Retina (tissue), 1 donor: ENCODE results near the gene EDA2R.

Source experiments
- DNase-seq: peaks from one replicate; pipeline ENCODE4 v3.0.0-alpha.2; 2016

The EDA2R gene, protein sequence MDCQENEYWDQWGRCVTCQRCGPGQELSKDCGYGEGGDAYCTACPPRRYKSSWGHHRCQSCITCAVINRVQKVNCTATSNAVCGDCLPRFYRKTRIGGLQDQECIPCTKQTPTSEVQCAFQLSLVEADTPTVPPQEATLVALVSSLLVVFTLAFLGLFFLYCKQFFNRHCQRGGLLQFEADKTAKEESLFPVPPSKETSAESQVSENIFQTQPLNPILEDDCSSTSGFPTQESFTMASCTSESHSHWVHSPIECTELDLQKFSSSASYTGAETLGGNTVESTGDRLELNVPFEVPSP

DNA sequence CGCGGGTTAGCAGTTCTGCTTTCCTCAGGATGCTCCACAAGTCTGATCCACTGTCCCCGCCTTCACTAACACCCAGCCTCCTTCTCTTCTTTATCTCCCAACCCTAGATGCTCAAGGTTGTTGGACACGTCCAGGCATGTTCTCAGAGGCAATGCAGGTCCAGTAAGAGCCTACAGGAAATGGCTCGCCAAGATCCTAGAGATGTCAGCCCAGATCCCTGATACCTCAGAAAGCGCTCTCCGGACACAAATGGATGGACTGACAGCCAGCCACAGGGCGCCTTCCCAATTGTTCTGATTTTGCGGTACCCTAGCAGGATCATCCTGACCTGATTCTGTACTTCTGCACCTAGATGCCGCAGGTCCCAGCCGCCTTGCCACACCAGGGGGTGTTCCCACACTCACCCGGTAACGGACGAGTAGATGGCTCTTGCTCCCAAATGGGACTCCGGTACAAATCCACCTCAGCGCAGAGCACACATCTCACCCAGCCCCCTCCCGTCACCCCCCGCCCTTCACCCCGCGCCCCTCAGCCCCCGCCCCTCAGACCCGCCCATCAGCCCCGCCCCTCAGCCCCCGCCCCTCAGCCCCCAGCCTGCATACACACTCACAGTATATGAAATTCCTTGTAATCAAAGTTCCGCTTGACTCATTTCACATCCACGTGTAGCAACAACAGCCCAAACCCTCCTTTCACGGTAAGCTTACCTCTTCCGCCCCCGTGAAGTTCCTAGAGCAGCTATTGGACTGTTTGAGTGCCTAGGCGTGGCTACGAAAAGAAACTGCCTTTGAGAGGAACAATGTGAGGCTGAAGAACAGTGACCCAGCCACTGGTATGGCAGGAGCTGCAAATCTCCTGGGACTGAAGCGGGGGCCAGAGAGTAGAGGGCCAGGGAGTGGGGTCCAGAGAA lies at the start of gene EDA2R:
Gene EDA2R (minus strand): TSS at position 488 of the 910 bp plus-strand sequence. CDS start 23,058 bp downstream, outside the sequence.
- DNase-seq: peak; percentile 42

DNA sequence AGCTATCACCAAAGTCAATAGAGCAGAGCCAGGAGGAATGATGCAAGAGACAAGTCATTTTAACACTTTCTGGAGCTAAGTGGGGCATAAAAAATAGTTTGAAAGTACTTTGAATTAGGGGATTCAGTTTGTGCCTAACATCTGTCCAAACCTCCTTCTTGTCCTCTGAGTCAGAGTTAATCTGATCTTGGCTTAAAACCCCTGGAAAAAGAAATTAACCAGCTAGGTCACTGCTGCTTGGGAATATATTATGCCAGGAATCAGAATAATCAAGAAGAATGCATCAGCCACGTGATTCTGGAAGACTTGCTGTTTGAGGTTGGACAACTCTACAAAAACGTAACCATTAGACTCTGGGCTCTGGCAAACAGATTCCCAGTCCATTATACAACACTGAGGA lies 45.3 kb upstream of the EDA2R start:
- no peak for DNase-seq

DNA sequence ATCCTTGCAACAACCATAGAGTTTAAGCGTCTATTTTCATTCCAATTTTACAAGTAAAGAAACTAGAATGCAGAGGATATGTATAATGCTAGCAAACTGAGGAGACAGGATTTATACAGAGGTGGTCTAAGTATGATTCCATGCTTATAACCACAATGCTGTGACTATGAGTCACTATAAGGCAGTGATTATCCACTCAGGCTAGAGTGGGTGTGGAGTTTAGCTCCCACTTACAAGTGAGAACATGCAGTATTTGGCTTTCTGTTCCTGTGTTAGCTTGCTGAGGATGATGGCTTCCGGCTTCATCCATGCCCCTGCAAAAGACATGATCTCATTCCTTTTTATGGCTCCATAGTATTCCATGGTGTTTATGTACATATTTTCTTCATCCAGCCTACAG lies 41.6 kb upstream of the EDA2R start:
- no peak for DNase-seq

DNA sequence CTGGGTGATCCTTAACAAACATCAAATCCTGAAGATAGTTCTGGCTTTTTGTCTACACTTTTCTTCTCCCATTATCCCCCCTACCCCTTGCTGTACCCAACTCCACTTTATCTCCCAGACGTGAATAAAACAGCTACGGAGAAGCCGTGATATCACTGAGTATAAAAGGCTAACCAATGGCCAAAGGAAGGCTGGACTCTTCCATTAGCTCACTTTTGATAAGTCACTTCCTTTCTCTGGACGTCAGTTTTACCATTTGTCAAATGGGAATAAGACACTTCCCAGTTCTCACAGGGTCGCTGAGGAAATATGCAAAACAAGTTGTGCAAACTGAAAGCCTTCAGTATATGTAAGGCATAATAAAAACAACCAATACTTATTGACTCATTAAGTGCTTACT lies 38.6 kb upstream of the EDA2R start:
- no peak for DNase-seq

DNA sequence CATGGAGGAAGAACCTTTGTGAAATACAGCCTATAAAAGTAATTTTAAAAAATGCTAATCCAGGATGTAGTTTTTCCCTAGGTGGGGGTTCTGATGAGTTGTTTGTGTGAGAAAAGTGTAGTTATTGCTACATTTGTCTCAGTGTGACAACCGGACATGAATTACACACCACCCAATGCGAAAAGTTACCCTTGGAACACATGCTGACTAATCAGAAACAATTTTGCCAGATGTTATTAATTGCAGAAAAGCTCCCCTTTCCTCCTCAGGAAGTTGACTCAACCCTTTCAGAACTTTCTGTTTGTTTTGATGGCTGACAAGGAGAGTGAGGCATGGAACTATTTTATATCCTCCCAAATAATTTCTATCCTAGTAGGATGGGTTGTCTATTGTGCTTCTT lies 38.1 kb upstream of the EDA2R start:
- no peak for DNase-seq

DNA sequence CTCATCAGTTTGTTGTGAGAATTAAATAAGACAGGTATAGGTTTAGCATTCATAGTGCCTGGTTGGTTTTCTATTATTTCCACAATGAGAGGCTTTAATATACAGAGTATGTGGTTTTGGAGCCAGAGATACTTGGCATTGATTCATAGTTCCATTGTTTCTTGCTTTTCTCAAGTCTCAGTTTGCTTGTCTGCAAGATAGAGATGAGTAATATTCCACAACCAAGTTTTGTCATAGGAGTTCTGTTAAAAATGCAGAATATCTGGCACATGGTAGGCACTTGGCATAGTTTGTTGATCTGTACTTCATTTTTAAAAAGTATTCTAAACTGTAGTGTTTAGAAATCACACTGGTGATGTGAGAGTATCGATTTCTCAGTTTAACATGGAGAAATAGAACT lies 37.5 kb upstream of the EDA2R start:
- DNase-seq: no peak

DNA sequence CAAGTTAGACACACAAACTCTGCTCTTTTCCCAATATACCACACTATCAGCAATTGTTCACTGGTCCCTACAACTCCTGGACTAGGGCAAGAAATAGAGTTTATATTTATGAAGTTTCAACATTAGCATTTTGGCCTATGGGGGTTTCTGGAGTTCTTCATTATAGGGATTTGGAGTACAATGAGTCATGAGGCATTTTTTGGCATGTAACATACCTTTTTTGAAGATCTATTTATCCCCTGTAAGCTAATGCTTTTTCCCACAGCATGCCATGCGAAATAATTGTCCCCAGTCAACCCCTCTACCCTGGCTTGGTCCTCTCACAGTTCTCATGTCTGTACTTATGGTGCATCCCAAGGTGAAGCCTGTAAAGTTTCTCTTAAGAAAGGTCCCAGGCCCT lies 36.7 kb upstream of the EDA2R start:
- no peak for DNase-seq

DNA sequence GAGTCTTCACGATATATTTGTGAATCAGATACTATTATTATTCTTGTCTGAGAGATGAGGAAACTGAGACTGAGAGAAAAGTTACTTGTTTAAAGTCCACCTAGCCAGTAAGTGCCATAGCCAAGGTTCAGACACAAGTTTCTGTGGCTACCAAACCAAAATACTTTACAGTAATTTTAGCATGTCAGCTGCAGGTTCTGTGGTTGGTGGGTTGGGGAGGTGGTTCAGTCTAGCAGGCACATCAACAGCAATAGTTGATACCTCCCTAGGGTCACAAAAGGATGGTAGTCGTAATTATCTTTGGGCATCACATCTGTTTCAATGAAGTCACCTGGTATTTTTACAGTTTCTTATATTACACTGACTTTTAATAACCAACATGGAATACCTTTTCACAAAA lies 35.6 kb upstream of the EDA2R start:
- no peak for DNase-seq

DNA sequence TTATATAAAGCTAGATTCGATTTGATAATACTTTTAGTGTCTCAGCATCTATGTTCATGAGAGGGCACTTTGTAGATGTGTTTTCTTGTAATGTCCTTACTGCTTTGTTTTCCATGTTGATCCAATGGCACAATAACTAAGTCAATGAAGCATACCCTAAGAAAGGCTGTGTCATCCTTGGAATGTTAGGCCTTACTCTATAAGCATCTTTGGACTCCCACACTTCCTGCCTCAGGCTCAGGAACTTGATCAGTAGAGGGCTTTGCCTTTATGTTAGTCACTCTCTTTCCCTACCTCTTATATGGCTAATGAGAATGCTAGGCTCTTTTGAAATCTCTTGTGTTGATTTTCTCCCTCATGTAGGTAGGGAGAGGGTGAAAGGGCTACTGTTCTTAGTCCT lies 33.2 kb upstream of the EDA2R start:
- no peak for DNase-seq

DNA sequence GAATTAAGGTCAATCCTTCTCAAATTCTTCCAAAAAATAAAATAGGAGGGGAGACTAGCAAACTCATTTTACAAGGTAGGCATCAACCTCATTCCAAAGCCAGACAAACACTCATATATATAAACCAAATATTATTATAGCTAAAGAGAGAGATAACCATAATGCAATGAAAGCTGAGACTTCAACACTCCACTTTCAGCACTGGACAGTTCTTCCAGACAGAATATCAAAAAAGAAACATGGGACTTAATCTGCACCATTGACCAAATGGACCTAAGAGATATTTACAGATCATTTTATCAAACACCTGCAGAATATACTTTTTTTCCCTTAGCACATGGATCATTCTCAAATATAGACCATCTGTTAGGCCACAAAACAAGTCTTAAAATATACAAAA lies 15.5 kb upstream of the EDA2R start:
- no peak for DNase-seq

DNA sequence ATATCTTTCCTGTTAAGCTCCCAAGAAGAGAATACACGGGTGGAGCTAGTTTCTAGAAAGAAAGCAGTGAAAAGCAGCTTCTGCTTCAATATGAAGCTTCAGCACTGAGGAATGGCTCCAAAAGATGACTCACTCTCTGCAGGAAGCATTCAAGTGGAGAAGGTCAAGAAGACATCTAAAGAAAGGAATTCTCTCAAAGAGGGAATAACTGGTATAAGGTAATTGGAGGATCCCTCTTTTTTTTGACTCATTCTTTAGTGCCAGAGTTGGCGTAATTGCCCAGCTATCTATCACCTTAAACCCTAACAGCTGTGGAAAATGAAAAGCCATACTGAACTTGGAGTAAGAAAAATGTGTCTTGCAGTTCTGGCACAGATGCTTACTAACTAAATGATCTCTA lies 3.5 kb downstream of the EDA2R start:
- no peak for DNase-seq

DNA sequence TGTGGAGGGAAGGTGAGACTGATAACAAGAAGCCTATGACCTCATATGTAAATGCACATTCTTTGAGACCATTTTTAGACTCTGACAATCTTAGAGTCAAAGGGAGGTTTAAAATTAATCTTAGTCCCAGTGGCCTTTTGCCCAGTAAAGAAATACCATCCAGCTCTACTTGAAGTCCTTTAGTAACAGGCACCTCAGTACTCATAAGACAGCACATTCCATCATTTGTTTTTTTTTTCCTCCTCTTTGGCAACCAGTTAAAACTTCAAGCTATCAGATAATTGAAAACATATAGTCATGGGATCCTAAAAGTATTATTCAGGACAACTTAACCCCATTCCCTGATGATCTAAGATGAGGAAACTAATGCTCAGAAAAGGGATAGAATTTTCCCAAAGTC lies 4.6 kb downstream of the EDA2R start:
- no peak for DNase-seq

DNA sequence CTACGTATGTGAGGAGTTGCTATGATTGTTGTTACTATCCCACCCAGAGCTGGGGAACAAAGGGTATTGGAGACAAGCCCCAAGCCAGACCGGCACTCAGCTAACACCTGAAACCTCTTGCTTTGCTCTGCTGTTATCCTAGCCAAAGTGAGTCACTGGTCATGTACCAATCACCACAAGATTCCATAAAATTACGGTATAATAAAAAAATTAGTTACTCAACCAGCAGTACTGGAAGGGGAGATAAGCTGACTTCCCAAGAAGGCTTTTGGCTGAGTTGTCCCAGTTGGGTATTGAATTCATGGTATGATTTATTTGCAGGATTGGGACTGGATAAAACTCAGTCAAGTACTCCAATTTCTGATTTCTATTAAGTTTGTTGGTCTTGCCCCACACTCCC lies 5.3 kb downstream of the EDA2R start:
- DNase-seq: no peak

DNA sequence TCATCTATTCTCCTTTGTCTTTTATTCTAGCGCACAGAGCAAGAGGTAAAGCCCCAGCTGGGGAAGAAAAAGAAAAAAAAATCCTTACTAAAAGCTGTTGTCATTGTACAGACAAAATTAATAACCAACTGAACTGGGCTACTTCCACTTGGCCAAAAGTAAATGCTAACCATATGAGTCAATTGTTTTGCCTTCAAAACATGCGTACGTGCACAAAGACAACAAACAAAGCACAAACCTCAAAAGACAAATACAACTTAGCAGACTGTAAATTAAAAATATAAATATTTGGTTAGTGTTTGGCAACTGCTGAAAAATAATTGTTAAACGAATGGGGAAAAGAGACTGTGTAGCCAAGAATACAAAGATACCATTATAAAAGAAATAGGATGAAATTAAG lies 5.9 kb downstream of the EDA2R start:
- no peak for DNase-seq

DNA sequence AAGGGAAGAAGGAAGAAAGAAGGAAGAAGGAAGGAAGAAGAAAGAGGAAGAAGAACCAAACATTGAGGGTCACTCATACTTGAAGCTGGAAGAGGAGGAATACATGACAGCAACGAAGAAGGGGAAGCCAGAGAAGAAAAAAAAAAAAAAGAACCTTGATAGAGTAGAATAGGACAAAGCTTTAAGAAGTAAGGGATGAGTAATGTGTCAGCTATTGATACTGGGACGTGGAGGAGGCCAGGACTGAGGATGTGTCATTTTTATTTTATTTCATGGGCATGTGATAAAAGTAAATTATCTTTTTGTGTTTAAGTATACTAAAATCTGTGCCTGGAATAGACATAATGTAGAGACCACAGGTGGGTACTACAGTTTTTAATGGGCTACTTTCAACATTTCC lies 6.4 kb downstream of the EDA2R start:
- DNase-seq: no peak

DNA sequence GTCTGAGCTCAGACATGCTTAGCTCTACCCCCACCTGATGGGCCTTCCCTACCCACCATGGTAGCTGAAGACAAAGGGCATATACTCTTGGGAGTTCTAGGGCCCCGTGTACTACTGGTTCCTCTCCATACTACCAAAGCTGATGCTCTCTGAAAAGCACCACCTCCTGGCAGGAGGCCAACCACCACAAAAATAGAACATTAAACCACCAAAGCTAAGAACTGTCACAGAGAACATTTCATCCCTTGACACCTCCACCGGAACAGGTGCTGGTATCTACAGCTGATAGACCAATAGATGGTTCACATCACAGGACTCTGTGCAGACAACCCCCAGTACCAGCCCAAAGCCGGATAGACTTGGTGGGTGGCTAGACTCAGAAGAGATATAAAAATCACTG lies 13.4 kb downstream of the EDA2R start:
- no peak for DNase-seq

DNA sequence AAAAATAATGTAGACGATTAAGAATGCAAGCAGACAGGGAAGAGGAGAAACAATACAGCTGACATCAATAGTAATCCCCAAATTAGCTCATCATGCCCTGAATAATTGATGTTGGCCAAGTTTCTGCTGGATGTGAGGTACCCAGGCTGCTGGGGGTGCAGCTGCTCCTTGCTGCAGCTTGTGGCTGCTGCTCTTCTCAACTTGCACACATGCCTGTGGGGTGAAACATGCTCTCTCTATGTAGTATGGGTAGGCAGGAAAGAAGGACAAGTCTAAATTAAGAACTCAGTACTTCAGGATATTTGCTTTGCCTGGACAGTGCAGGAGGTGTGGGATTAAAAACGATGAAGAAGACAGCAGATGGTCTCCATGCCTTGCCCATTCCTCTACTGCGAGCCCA lies 16.7 kb downstream of the EDA2R start:
- no peak for DNase-seq

DNA sequence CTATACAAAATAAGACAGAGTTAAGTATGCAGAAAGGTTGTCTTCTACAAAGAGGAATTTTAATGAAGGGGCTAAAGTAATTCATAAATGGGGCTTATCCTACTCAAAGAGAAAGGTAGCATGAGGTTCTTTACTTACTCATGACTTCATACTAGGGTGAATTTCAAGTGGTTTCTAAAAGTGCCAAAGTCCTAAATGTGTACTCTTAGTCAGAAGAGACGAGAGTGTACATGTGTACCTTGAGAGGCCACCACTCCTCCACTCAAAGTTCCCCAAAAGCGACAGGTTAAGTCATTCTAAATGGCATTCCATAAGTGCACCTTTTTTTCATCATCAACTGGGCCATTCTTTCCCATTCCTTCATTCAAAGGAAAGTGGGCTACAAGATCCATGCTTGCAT lies 21.9 kb downstream of the EDA2R start:
- DNase-seq: no peak

DNA sequence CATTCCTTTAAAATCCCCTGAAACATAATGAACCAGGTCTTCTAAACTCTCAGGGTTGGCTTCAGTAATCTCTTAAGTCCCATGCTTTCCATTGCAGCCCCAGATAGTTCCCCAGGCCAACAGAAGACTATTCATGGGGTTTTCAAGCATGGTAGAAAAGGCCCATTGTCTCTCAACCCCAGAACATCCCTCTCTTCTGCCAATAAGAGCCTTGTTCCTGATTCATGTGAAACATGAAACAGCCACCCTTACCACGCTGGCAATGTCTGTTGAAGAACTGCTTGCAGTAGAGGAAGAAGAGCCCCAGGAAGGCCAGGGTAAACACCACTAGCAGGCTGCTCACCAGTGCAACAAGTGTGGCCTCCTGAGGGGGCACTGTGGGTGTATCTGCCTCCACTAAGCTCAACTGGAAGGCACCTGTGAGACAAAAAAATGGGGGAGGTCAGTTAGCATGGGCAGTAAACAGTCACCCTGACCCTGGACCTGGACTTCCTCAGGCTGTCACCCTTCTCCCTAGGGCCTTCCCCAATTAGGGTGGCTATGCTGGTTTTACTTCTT lies 36.4 kb downstream of the EDA2R start:
- DNase-seq: no peak

DNA sequence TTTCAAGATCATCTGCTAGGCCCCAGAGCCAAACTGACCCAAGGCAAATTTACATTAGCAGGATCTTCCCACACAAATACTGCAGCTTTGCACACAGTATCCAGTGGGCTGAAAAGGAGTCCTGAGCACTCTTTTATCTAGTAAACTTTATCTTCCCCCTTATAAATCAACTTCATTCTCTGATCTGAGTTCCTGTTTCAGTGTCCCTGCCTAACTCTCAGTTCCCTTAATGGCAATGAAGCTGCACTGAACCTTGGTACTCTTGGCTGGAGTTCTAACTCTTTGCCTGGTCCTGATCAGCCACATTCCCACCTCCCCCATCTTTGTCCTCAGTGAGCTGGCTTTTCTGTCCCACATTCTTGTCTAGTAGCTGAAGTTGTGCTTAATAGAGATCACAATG lies 37.4 kb downstream of the EDA2R start:
- DNase-seq: no peak

DNA sequence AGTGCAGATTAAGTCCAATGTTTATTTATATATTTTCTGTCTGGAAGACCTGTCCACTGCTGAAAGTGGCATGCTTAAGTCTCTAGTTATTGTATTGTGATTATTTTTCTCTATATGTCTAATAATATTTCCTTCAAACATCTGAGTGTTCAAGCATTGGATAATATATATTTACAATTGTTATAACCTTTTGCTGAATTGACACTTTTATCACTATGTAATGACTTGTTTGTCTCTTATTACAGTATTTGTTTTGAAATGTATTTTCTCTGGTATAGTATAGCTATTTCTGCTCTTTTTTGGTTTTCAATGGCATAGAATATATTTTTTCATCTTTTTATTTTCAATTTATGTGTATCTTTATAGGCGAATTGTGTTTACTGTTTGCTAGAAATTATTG lies 59.7 kb downstream of the EDA2R start:
- no peak for DNase-seq

DNA sequence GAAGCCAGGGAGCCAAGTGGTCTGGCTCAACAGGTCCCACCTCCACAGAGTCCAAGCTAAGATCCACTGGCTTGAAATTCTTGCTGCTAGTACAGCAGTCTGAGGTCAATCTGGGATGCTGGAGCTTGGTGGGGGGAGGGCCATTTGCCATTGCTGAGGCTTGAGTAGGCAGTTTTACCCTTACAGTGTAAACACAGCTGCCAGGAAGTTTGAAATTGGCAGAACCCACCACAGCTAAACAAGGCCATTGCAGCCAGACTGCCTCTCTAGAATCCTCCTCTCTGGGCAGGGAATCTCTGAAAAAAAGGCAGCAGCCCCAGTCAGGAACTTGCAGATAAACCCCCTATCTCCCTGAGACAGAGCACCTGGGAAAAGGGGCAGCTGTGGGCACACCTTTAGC lies 84.9 kb downstream of the EDA2R start:
- no peak for DNase-seq

DNA sequence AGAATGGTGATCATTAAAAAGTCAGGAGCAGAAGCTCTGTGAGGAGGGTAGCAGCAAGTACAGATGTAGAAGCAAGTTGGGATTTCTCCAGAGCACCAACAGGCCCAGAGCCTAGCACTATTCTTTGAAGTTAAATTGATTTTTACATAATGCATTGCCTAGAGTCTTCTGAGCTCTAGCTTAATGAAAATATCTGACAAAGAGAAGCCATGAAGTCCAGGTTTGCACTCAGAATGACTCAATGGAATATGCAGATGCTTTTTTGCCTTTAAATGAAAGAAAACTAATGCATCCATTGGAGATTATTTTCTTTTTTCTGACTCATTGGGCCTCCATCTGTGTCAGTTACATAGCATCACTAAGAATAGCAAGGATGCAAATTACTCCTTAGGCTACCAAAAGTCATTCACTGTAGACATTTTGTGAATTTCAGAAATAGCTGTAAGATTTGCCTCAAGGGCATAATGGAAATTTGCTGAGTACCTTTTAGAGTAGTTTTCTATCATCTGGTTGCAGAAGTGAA lies 91.0 kb downstream of the EDA2R start:
- DNase-seq: no peak
